Neural cell (in vitro differentiated cells): ENCODE results near the gene DLG4. TPM values are rescaled to one million over a fixed set of nuclear protein-coding genes. Genes with fewer than 3 reads are reported as not detected.

Source experiments
- H2AFZ ChIP-seq: fragments of 200-600, 300-800 bp; sonication (generic), shearing (Covaris generic); 2 replicates; pipeline ENCODE4 v1.6.0; 2014; ENCODE audit warnings: low read depth, mild to moderate bottlenecking, antibody characterized with exemption, low read length, moderate library complexity
- H3F3A ChIP-seq: fragments of 200-600 bp; shearing (Covaris generic); 2 replicates; pipeline ENCODE4 v1.6.1; 2016; ENCODE audit warnings: mild to moderate bottlenecking, moderate library complexity, mixed read lengths, antibody characterized with exemption, low read length; ENCODE audit not compliant: insufficient read depth, poor library complexity, severe bottlenecking
- H3K27ac ChIP-seq: fragments of 200-600, 300-800 bp; sonication (generic), shearing (Covaris generic); 2 replicates; pipeline ENCODE4 v1.5.1; 2014; ENCODE audit warnings: mild to moderate bottlenecking, low read length, moderate library complexity
- H3K27me3 ChIP-seq: fragments of 300-800, 200-600 bp; sonication (generic), shearing (Covaris generic); 2 replicates; pipeline ENCODE4 v1.6.0; 2014; ENCODE audit warnings: mild to moderate bottlenecking, low read depth, low read length, moderate library complexity; ENCODE audit not compliant: insufficient read depth
- H3K36me3 ChIP-seq: fragments of 300-800, 200-600 bp; sonication (generic), shearing (Covaris generic); 2 replicates; pipeline ENCODE4 v1.5.1; 2014; ENCODE audit warnings: mild to moderate bottlenecking, antibody characterized with exemption, low read length, moderate library complexity; ENCODE audit not compliant: insufficient read depth
- H3K4me2 ChIP-seq: fragments of 300-800, 200-600 bp; sonication (generic), shearing (Covaris generic); 2 replicates; pipeline ENCODE4 v1.6.0; 2014; ENCODE audit warnings: mild to moderate bottlenecking, low read length
- H3K4me3 ChIP-seq: fragments of 300-800, 200-600 bp; sonication (generic), shearing (Covaris generic); 2 replicates; pipeline ENCODE4 v1.5.1; 2014; ENCODE audit warnings: mild to moderate bottlenecking, low read length, moderate library complexity
- H3K79me2 ChIP-seq: fragments of 200-600 bp; shearing (Covaris generic); replicated peaks from 2 replicates; pipeline ENCODE4 v1.6.0; 2014; ENCODE audit warnings: mild to moderate bottlenecking, low read length, moderate library complexity; ENCODE audit not compliant: insufficient read depth
- H3K9ac ChIP-seq: fragments of 300-800, 200-600 bp; sonication (generic), shearing (Covaris generic); 2 replicates; pipeline ENCODE4 v1.6.1; 2016; ENCODE audit warnings: mild to moderate bottlenecking, low read length, mixed read lengths
- H3K9me2 ChIP-seq: fragments of 200-600 bp; shearing (Covaris generic); 2 replicates; pipeline ENCODE4 v1.6.1; 2016; ENCODE audit warnings: mild to moderate bottlenecking, low read length, mixed read lengths; ENCODE audit not compliant: insufficient read depth
- H3K9me3 ChIP-seq: fragments of 200-600, 300-800 bp; sonication (generic), shearing (Covaris generic); 2 replicates; pipeline ENCODE4 v1.6.1; 2016; ENCODE audit warnings: mild to moderate bottlenecking, mixed run types, low read length, moderate library complexity, mixed read lengths
- H4K20me1 ChIP-seq: fragments of 200-600 bp; shearing (Covaris generic); 2 replicates; pipeline ENCODE4 v1.6.1; 2016; ENCODE audit warnings: mild to moderate bottlenecking, mixed run types; ENCODE audit not compliant: insufficient read depth
- EP300 ChIP-seq: fragments of 450-650 bp; conservative IDR thresholded peaks from 2 replicates; pipeline ENCODE4 v1.6.1; 2014; ENCODE audit warnings: antibody characterized with exemption, mild to moderate bottlenecking, moderate library complexity; ENCODE audit not compliant: poor library complexity, severe bottlenecking
- EZH2 ChIP-seq: fragments of 200-600, 300-800 bp; shearing (Covaris generic), sonication (generic); IDR thresholded peaks from 2 replicates; pipeline ENCODE4 v1.6.1; 2014; ENCODE audit warnings: antibody characterized with exemption, low read length, borderline replicate concordance, mild to moderate bottlenecking; ENCODE audit not compliant: insufficient read depth, poor library complexity, severe bottlenecking
- MXI1 ChIP-seq: fragments of 450-650 bp; conservative IDR thresholded peaks from 2 replicates; pipeline ENCODE4 v1.6.1; 2014; ENCODE audit warnings: antibody characterized with exemption, mild to moderate bottlenecking; ENCODE audit not compliant: poor library complexity, severe bottlenecking
- POLR2AphosphoS5 ChIP-seq: IDR thresholded peaks from 2 replicates; pipeline ENCODE4 v1.6.1; 2012
- RAD21 ChIP-seq: fragments of 450-650 bp; conservative IDR thresholded peaks from 2 replicates; pipeline ENCODE4 v1.6.1; 2014; ENCODE audit warnings: antibody characterized with exemption, mild to moderate bottlenecking, moderate library complexity
- SMC3 ChIP-seq: fragments of 450-650 bp; conservative IDR thresholded peaks from 2 replicates; pipeline ENCODE4 v1.6.1; 2014; ENCODE audit warnings: antibody characterized with exemption, mild to moderate bottlenecking, moderate library complexity; ENCODE audit not compliant: poor library complexity
- TAF1 ChIP-seq: IDR thresholded peaks from 2 replicates; pipeline ENCODE4 v1.6.1; 2012; ENCODE audit warnings: low read depth
- polyA plus RNA-seq: library from polyadenylated mRNA; depleted of rRNA; stranded (reverse); fragments of >200 nt; gene quantifications from 2 replicates; pipeline ENCODE4 v1.2.3, GENCODE V29; 2014
- TF ChIP-seq, protein P1 (sequence below): IDR thresholded peaks from 2 replicates; pipeline ENCODE4 v1.6.1; 2012; ENCODE audit warnings: borderline replicate concordance
- TF ChIP-seq, protein P2 (sequence below): fragments of 450-650 bp; IDR thresholded peaks from 2 replicates; pipeline ENCODE4 v1.5.1; 2014; ENCODE audit warnings: antibody characterized with exemption, mild to moderate bottlenecking, moderate library complexity; ENCODE audit not compliant: poor library complexity, severe bottlenecking

The DLG4 gene
- polyA plus RNA-seq, 1 donor from 2014 or later = 126 TPM

DNA sequence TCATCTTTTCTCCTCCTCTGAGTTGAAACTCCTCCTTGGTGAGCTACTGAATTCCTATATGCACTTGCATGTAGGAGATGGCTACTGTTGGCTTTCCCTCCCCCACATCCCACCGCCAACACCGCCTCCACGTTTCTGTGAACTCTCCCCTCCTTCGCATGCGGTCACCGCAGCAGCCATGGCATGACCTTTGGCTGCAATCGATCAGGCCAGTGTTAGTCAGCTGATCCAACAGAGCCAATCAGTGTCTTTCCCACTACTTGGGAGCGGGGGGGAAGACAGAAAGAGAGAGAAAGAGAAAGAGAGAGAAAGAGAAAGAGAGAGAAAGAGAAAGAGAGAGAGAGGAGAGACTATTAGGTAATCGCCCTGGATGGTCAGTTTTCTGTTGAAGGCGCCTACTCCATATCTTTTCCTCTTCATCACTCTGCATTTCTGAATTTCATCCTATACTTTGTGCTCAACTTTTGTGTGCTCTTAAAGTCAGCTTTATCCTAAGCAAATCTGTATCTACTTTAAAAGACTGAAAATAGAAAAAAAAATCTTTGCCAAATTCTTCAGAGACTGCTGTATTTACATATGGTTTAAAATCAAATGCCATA is 63.2 kb downstream of the DLG4 start:
- H3K27ac ChIP-seq = no peak overlapping the region

DNA sequence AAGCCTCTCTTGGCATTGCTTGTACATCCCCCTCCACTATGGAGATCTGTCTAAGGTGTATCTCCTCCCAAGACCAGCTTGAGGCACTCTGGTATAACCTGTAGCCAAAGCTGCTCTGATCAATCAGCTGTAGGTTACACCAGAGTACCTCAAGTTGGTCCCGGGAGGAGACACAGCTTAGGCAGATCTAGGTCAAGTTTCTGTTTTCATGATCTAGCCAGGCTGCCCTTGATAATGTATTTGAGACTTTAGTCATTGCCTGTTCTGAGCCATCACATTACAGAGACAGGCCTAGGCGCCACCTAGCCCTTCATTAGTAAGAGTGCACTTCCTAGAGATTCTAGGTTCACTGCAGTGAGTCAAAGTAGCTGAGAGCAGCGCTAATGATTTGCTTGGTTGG is 71.9 kb downstream of the DLG4 start:
- TF ChIP-seq TAF1 = no peak
- TF ChIP-seq MXI1 = no peak
- TF ChIP-seq, protein P1, sequence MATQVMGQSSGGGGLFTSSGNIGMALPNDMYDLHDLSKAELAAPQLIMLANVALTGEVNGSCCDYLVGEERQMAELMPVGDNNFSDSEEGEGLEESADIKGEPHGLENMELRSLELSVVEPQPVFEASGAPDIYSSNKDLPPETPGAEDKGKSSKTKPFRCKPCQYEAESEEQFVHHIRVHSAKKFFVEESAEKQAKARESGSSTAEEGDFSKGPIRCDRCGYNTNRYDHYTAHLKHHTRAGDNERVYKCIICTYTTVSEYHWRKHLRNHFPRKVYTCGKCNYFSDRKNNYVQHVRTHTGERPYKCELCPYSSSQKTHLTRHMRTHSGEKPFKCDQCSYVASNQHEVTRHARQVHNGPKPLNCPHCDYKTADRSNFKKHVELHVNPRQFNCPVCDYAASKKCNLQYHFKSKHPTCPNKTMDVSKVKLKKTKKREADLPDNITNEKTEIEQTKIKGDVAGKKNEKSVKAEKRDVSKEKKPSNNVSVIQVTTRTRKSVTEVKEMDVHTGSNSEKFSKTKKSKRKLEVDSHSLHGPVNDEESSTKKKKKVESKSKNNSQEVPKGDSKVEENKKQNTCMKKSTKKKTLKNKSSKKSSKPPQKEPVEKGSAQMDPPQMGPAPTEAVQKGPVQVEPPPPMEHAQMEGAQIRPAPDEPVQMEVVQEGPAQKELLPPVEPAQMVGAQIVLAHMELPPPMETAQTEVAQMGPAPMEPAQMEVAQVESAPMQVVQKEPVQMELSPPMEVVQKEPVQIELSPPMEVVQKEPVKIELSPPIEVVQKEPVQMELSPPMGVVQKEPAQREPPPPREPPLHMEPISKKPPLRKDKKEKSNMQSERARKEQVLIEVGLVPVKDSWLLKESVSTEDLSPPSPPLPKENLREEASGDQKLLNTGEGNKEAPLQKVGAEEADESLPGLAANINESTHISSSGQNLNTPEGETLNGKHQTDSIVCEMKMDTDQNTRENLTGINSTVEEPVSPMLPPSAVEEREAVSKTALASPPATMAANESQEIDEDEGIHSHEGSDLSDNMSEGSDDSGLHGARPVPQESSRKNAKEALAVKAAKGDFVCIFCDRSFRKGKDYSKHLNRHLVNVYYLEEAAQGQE = no peak
- no peak for TF ChIP-seq POLR2AphosphoS5
- TF ChIP-seq RAD21 = no peak
- TF ChIP-seq, protein P2, sequence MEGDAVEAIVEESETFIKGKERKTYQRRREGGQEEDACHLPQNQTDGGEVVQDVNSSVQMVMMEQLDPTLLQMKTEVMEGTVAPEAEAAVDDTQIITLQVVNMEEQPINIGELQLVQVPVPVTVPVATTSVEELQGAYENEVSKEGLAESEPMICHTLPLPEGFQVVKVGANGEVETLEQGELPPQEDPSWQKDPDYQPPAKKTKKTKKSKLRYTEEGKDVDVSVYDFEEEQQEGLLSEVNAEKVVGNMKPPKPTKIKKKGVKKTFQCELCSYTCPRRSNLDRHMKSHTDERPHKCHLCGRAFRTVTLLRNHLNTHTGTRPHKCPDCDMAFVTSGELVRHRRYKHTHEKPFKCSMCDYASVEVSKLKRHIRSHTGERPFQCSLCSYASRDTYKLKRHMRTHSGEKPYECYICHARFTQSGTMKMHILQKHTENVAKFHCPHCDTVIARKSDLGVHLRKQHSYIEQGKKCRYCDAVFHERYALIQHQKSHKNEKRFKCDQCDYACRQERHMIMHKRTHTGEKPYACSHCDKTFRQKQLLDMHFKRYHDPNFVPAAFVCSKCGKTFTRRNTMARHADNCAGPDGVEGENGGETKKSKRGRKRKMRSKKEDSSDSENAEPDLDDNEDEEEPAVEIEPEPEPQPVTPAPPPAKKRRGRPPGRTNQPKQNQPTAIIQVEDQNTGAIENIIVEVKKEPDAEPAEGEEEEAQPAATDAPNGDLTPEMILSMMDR = no peak
- no peak for TF ChIP-seq EP300
- no peak for TF ChIP-seq SMC3
- no peak for TF ChIP-seq EZH2
- no peak overlapping the region for H3K9ac ChIP-seq
- H3K27ac ChIP-seq = no peak overlapping the region
- no peaks in the 10 kb centered on the region for H3K27me3 ChIP-seq
- H3K79me2 ChIP-seq = no peaks in the 10 kb centered on the region
- no peaks in the 10 kb centered on the region for H3K9me3 ChIP-seq
- no peak overlapping the region for H3K4me2 ChIP-seq
- H2AFZ ChIP-seq = no peak overlapping the region
- H3K9me2 ChIP-seq = no peaks in the 10 kb centered on the region
- no peaks in the 10 kb centered on the region for H3K36me3 ChIP-seq
- no peaks in the 10 kb centered on the region for H3F3A ChIP-seq
- no peak overlapping the region for H3K4me3 ChIP-seq
- H4K20me1 ChIP-seq = no peaks in the 10 kb centered on the region

More for the DNA sequence above, 63.2 kb downstream of the DLG4 start:
- Histone ChIP-seq H3K79me2 (no peaks in the 10 kb centered on the region), H3K9ac (no peak overlapping the region), H3K36me3 (no peaks in the 10 kb centered on the region), H3F3A (no peaks in the 10 kb centered on the region), H3K4me3 (no peak overlapping the region), H3K27me3 (no peaks in the 10 kb centered on the region), H3K4me2 (no peak overlapping the region), H3K9me2 (no peaks in the 10 kb centered on the region), H3K9me3 (no peaks in the 10 kb centered on the region), H4K20me1 (no peaks in the 10 kb centered on the region), H2AFZ (no peak overlapping the region)
- TF ChIP-seq EP300 (no peak), RAD21 (no peak), MXI1 (no peak), SMC3 (no peak), EZH2 (no peak), POLR2AphosphoS5 (no peak), TAF1 (no peak)
- TF ChIP-seq, protein P1 = no peak
- TF ChIP-seq, protein P2 = no peak
